DND-41 (cell line): ENCODE measurements around the gene COX15.

Source experiments
- ATAC-seq: fragments of 200-7000 bp; cut with Tn5 transposase; 3 replicates; pipeline ENCODE4 v1.9.1; 2021; ENCODE audit warnings: low read depth; ENCODE audit not compliant: insufficient read depth
- DNase-seq: peaks from one replicate; pipeline ENCODE4 v3.0.0-alpha.2; 2020
- H2AFZ ChIP-seq: 2 replicates; pipeline ENCODE4 v1.6.0; 2012; ENCODE audit warnings: low read depth, low read length
- H3K27ac ChIP-seq: 2 replicates; pipeline ENCODE4 v1.5.1; 2012; ENCODE audit warnings: low read length, inconsistent platforms
- H3K27me3 ChIP-seq: fragments of 200-600 bp; sonication (generic); 2 replicates; pipeline ENCODE4 v1.6.0; 2012; ENCODE audit warnings: low read length, mild to moderate bottlenecking, inconsistent platforms; ENCODE audit not compliant: insufficient read depth, poor library complexity
- H3K36me3 ChIP-seq: 2 replicates; pipeline ENCODE4 v1.5.1; 2012; ENCODE audit warnings: low read length, inconsistent platforms; ENCODE audit not compliant: insufficient read depth
- H3K4me1 ChIP-seq: 2 replicates; pipeline ENCODE4 v1.5.1; 2012; ENCODE audit warnings: mild to moderate bottlenecking, low read length; ENCODE audit not compliant: insufficient read depth
- H3K4me2 ChIP-seq: 2 replicates; pipeline ENCODE4 v1.6.0; 2012; ENCODE audit warnings: mild to moderate bottlenecking, moderate library complexity, low read length, inconsistent platforms; ENCODE audit not compliant: insufficient read depth
- H3K4me3 ChIP-seq, 2 experiments: fragments of 200-600 bp in 1 of 2; shearing (Covaris generic) in 1 of 2; 2 replicates each; pipeline ENCODE4 v1.5.1; 2012 to 2016; ENCODE audit warnings: inconsistent platforms in 2 of 2, low read length in 2 of 2, mild to moderate bottlenecking in 2 of 2, low read depth in 1 of 2, moderate library complexity in 1 of 2
- H3K79me2 ChIP-seq: 2 replicates; pipeline ENCODE4 v1.6.0; 2012; ENCODE audit warnings: low read length, inconsistent platforms; ENCODE audit not compliant: insufficient read depth
- H3K9ac ChIP-seq: 2 replicates; pipeline ENCODE4 v1.6.0; 2012; ENCODE audit warnings: low read depth, mild to moderate bottlenecking, inconsistent platforms, low read length, moderate library complexity
- H3K9me3 ChIP-seq: 2 replicates; pipeline ENCODE4 v1.5.1; 2012; ENCODE audit warnings: low read length, moderate library complexity, mild to moderate bottlenecking, inconsistent platforms; ENCODE audit not compliant: insufficient read depth, severe bottlenecking
- H4K20me1 ChIP-seq: 2 replicates; pipeline ENCODE4 v1.6.0; 2012; ENCODE audit warnings: low read length; ENCODE audit not compliant: insufficient read depth
- CTCF ChIP-seq: IDR thresholded peaks from 2 replicates; pipeline ENCODE4 v1.5.1; 2012; ENCODE audit warnings: borderline replicate concordance, low read length, moderate library complexity, mild to moderate bottlenecking; ENCODE audit not compliant: poor library complexity, severe bottlenecking; ENCODE audit errors: extremely low read depth
- EZH2 ChIP-seq: IDR thresholded peaks from 3 replicates; pipeline ENCODE4 v1.6.1; 2012; ENCODE audit warnings: borderline replicate concordance, low read depth, mild to moderate bottlenecking, moderate library complexity, low read length, inconsistent platforms; ENCODE audit not compliant: severe bottlenecking

Gene COX15

GRCh38 chr10:99767901-99768300 lies 36.0 kb upstream of the COX15 start:
- no peak overlapping the region for H3K4me2 ChIP-seq
- DNase-seq (no peak), ATAC-seq (no peak)
- H3K79me2 ChIP-seq, result no peaks in the 10 kb centered on the region
- no peaks in the 10 kb centered on the region for H3K9me3 ChIP-seq
- H3K9ac ChIP-seq, result no peak overlapping the region
- no peak overlapping the region for H3K4me3 ChIP-seq
- no peak overlapping the region for H3K27ac ChIP-seq
- no peaks in the 10 kb centered on the region for H3K27me3 ChIP-seq
- no peaks in the 10 kb centered on the region for H3K36me3 ChIP-seq
- TF ChIP-seq EZH2 (no peak), CTCF (no peak)
- H4K20me1 ChIP-seq, result no peaks in the 10 kb centered on the region
- no peak overlapping the region for H2AFZ ChIP-seq
- H3K4me1 ChIP-seq, result no peaks in the 10 kb centered on the region

GRCh38 chr10:99766302-99766681 lies 34.4 kb upstream of the COX15 start:
- H4K20me1 ChIP-seq, result no peaks in the 10 kb centered on the region
- ATAC-seq, result no peak
- no peaks in the 10 kb centered on the region; the same call in 1 of the 2 replicates for H3K36me3 ChIP-seq
- H3K9me3 ChIP-seq, result no peaks in the 10 kb centered on the region
- no peak overlapping the region for H3K4me2 ChIP-seq
- DNase-seq, result no peak
- no peaks in the 10 kb centered on the region for H3K27me3 ChIP-seq
- H3K4me3 ChIP-seq, result no peak overlapping the region
- no peaks in the 10 kb centered on the region for H3K79me2 ChIP-seq
- no peak overlapping the region for H3K27ac ChIP-seq
- no peak overlapping the region for H2AFZ ChIP-seq
- H3K4me1 ChIP-seq, result no peaks in the 10 kb centered on the region
- TF ChIP-seq EZH2 (no peak), CTCF (no peak)
- no peak overlapping the region for H3K9ac ChIP-seq

GRCh38 chr10:99765672-99766301 lies 33.9 kb upstream of the COX15 start:
- Histone ChIP-seq H3K9me3 (no peaks in the 10 kb centered on the region), H3K36me3 (no peaks in the 10 kb centered on the region; the same call in 1 of the 2 replicates), H3K27me3 (no peaks in the 10 kb centered on the region), H3K4me3 (no peak overlapping the region), H3K9ac (no peak overlapping the region), H4K20me1 (no peaks in the 10 kb centered on the region), H3K79me2 (no peaks in the 10 kb centered on the region), H2AFZ (no peak overlapping the region), H3K4me2 (no peak overlapping the region), H3K4me1 (no peaks in the 10 kb centered on the region), H3K27ac (no peak overlapping the region)
- ATAC-seq, result no peak
- no peak for DNase-seq
- no peak for TF ChIP-seq EZH2

GRCh38 chr10:99761365-99761764 lies 29.4 kb upstream of the COX15 start:
- Histone ChIP-seq H3K4me2 (no peak overlapping the region), H2AFZ (no peak overlapping the region), H3K27ac (no peak overlapping the region), H3K27me3 (no peaks in the 10 kb centered on the region), H3K9ac (no peak overlapping the region), H3K79me2 (no peaks in the 10 kb centered on the region), H3K9me3 (no peaks in the 10 kb centered on the region), H3K36me3 (peaks cover 36% of the 10 kb centered on the region), H3K4me1 (no peaks in the 10 kb centered on the region), H4K20me1 (no peaks in the 10 kb centered on the region), H3K4me3 (no peak overlapping the region)
- TF ChIP-seq CTCF, result no peak
- no peak for TF ChIP-seq EZH2
- ATAC-seq, result no peak
- DNase-seq, result no peak
